ENCODE results near the gene ELOVL7. TPM values are rescaled to one million over a fixed set of nuclear protein-coding genes. Genes with fewer than 3 reads are reported as not detected.

Gene ELOVL7
- total and polyA plus RNA-seq, 2 of the 4 experiments (the other 2 are of a cell fraction): 0.18 TPM; not detected in 1

DNA sequence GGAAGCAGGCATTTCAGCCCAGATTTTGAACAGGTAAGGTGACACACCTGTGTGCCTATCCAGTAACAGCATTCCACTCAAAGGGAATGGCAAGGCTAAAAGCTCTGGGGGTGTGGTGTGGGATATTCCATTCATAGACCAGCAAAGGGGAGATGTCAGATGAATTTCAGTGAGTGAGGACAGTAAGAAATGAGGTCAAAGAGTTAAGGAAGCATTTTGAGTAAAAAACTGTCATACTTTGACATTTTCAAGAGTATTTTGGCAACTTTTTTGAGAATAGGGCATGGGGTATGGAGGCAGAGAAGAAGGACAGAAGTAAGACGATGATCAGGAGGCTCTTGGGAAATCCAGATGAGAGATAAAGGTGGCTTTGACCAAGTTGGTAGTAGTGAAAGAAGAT, 2.2 kb upstream of the ELOVL7 start:
- no peaks in the 10 kb centered on the region for H3K79me1 ChIP-seq (ENCODE audit: low read depth in 1 of 2, low read length in 2 of 2)
- no peak overlapping the region for H2AK9ac ChIP-seq (replicated peaks; ENCODE audit: low read depth, low read length, poor library complexity)
- ChIA-PET POLR2A (ENCODE audit: unreplicated experiment) (no interaction called here), CTCF (no interaction called here)
- no peaks in the 10 kb centered on the region for H3K9me3 ChIP-seq (ENCODE audit: control insufficient read depth, insufficient read depth, low read length)
- no peak overlapping the region for H3K14ac ChIP-seq (replicated peaks; ENCODE audit: low read depth, low read length)
- H2BK120ac ChIP-seq (ENCODE audit: low read depth, low read length): no peak overlapping the region
- H2BK5ac ChIP-seq (ENCODE audit: low read depth, low read length, poor library complexity, severe bottlenecking): no peak overlapping the region
- no peak overlapping the region for H3K18ac ChIP-seq (ENCODE audit: low read depth, low read length)
- no TSS peak for BruUV-seq (replicated peaks)
- H3K27ac ChIP-seq (ENCODE audit: insufficient read depth, low read length): no peak overlapping the region
- in situ Hi-C loops (cut with MboI; ENCODE audit: low sequenced_read_pairs): no loop called here
- no peak overlapping the region for H4K5ac ChIP-seq (ENCODE audit: low read depth, low read length)
- H3K9me1 ChIP-seq (ENCODE audit: insufficient read depth, low read length): no peaks in the 10 kb centered on the region
- no peak overlapping the region for H2BK20ac ChIP-seq (ENCODE audit: low read depth, low read length)
- no peaks in the 10 kb centered on the region for H3K36me3 ChIP-seq (ENCODE audit: control insufficient read depth, insufficient read depth, low read length)
- no peak overlapping the region for H4K8ac ChIP-seq (ENCODE audit: low read depth in 2 of 2, low read length in 2 of 2)
- no peak overlapping the region for H3K9ac ChIP-seq (ENCODE audit: low read depth, low read length)
- dilution Hi-C loops (cut with HindIII; ENCODE audit: low sequenced_read_pairs, unreplicated experiment): no loop called here
- H3K4me3 ChIP-seq (ENCODE audit: insufficient read depth, low read depth, low read length): no peak overlapping the region
- H3K23ac ChIP-seq (ENCODE audit: low read depth, low read length): no peak overlapping the region
- no peak overlapping the region for H2AFZ ChIP-seq (replicated peaks; ENCODE audit: low read length, poor library complexity)
- intact Hi-C loops (cut with micrococcal nuclease): loop anchor here (10.0 kb wide), 1 partner anchor 141 kb away; the partner anchor contains the start of gene DEPDC1B
- H3K4me2 ChIP-seq (ENCODE audit: low read depth, low read length): no peak overlapping the region
- H3K4me1 ChIP-seq (ENCODE audit: control insufficient read depth, insufficient read depth, low read length): no peaks in the 10 kb centered on the region; the same call in 1 of the 2 replicates
- ATAC-seq (ENCODE audit: low read depth): no peak
- TF ChIP-seq, protein P1, sequence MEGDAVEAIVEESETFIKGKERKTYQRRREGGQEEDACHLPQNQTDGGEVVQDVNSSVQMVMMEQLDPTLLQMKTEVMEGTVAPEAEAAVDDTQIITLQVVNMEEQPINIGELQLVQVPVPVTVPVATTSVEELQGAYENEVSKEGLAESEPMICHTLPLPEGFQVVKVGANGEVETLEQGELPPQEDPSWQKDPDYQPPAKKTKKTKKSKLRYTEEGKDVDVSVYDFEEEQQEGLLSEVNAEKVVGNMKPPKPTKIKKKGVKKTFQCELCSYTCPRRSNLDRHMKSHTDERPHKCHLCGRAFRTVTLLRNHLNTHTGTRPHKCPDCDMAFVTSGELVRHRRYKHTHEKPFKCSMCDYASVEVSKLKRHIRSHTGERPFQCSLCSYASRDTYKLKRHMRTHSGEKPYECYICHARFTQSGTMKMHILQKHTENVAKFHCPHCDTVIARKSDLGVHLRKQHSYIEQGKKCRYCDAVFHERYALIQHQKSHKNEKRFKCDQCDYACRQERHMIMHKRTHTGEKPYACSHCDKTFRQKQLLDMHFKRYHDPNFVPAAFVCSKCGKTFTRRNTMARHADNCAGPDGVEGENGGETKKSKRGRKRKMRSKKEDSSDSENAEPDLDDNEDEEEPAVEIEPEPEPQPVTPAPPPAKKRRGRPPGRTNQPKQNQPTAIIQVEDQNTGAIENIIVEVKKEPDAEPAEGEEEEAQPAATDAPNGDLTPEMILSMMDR (conservative IDR thresholded peaks at IDR 0.05; ENCODE audit: low read depth, low read length): no peak
- TF ChIP-seq NFE2L2 (IDR thresholded peaks at IDR 0.05; ENCODE audit: low read depth, low read length) (no peak), SMC3 (IDR thresholded peaks at IDR 0.05; ENCODE audit: low read depth, low read length) (no peak), CEBPB (IDR thresholded peaks at IDR 0.05; ENCODE audit: low read depth, low read length) (no peak), FOS (IDR thresholded peaks at IDR 0.05; ENCODE audit: low read depth, low read length) (no peak), CHD1 (IDR thresholded peaks at IDR 0.05; ENCODE audit: low read depth, low read length) (no peak)
- TF ChIP-seq, protein P2, sequence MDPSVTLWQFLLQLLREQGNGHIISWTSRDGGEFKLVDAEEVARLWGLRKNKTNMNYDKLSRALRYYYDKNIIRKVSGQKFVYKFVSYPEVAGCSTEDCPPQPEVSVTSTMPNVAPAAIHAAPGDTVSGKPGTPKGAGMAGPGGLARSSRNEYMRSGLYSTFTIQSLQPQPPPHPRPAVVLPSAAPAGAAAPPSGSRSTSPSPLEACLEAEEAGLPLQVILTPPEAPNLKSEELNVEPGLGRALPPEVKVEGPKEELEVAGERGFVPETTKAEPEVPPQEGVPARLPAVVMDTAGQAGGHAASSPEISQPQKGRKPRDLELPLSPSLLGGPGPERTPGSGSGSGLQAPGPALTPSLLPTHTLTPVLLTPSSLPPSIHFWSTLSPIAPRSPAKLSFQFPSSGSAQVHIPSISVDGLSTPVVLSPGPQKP (IDR thresholded peaks at IDR 0.05; ENCODE audit: borderline replicate concordance, low read depth, low read length): no peak
- no peaks in the 10 kb centered on the region for H4K20me1 ChIP-seq (ENCODE audit: insufficient read depth, low read length)
- no peak overlapping the region for H3K56ac ChIP-seq (ENCODE audit: extremely low read depth, insufficient read depth, low read length)
- no peak for DNase-seq
- H3K27me3 ChIP-seq (ENCODE audit: control insufficient read depth, insufficient read depth, low read length): peaks cover 42% of the 10 kb centered on the region
- no peak overlapping the region for H4K91ac ChIP-seq (ENCODE audit: insufficient read depth, low read depth, low read length)
- no peak overlapping the region for H2BK15ac ChIP-seq (ENCODE audit: low read depth, low read length)
- no peak overlapping the region for H3K4ac ChIP-seq (ENCODE audit: low read depth, low read length)
- H2AK5ac ChIP-seq (ENCODE audit: low read depth, low read length): no peak overlapping the region
- no CpG with 5 or more reads among the region's 1 CpG for WGBS, 2 experiments (ENCODE audit: extremely low coverage in 2 of 2, insufficient read length in 1 of 2)

Data from IMR-90 (cell line).